ENCODE results near the gene ANKRD23. TPM values are rescaled to one million over a fixed set of nuclear protein-coding genes. Genes with fewer than 3 reads are reported as not detected.

Gene ANKRD23
- total and polyA plus RNA-seq, 12 donors: 0.96 to 40.0 (median 14.5) TPM

- 89 to 94% methylated on average over 16 of the region's 16 CpGs for WGBS, 2 donors
- Histone ChIP-seq H3K36me3 (no peaks in the 10 kb centered on the region), H3K4me1 (peaks cover 0 to 59% (median 44%) of the 10 kb centered on the region in 9 donors), H3K27me3 (peaks cover 0 to 17% (median 0%) of the 10 kb centered on the region in 7 donors), H3K27ac (peak overlapping the region in 2 of 10 donors; percentile 99 to 100), H3K9me3 (no peaks in the 10 kb centered on the region), H3K4me3 (no peak overlapping the region)
- DNase-seq (no peak), ATAC-seq (no peak)
- TF ChIP-seq, protein P1, sequence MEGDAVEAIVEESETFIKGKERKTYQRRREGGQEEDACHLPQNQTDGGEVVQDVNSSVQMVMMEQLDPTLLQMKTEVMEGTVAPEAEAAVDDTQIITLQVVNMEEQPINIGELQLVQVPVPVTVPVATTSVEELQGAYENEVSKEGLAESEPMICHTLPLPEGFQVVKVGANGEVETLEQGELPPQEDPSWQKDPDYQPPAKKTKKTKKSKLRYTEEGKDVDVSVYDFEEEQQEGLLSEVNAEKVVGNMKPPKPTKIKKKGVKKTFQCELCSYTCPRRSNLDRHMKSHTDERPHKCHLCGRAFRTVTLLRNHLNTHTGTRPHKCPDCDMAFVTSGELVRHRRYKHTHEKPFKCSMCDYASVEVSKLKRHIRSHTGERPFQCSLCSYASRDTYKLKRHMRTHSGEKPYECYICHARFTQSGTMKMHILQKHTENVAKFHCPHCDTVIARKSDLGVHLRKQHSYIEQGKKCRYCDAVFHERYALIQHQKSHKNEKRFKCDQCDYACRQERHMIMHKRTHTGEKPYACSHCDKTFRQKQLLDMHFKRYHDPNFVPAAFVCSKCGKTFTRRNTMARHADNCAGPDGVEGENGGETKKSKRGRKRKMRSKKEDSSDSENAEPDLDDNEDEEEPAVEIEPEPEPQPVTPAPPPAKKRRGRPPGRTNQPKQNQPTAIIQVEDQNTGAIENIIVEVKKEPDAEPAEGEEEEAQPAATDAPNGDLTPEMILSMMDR (IDR thresholded peaks at IDR 0.05): no peak
- intact Hi-C loops (cut with DNase I): no loop called here
These were observed 32.6 kb upstream of the ANKRD23 start for GRCh38 chr2:96876269-96877041.

GRCh38 chr2:96875498-96876268 is 31.9 kb upstream of the ANKRD23 start:
- DNase-seq: no peak
- Histone ChIP-seq H3K4me1 (peaks cover 0 to 59% (median 47%) of the 10 kb centered on the region in 9 donors), H3K27me3 (peaks cover 0 to 25% (median 0%) of the 10 kb centered on the region in 7 donors), H3K9me3 (no peaks in the 10 kb centered on the region), H3K27ac (peak overlapping the region in 5 of 10 donors; percentile 39 to 100 (median 98)), H3K36me3 (no peaks in the 10 kb centered on the region), H3K4me3 (no peak overlapping the region)
- intact Hi-C loops (cut with DNase I): loop anchor here in 1 of 10 donors (2.0 kb wide), 1 partner anchor 37 kb away; no protein-coding TSS in a partner anchor
- no peak for ATAC-seq
- WGBS, 2 donors: 81 to 82% methylated on average over 13 to 14 of the region's 14 CpGs
- TF ChIP-seq, protein P1 (IDR thresholded peaks at IDR 0.05): no peak

DNA sequence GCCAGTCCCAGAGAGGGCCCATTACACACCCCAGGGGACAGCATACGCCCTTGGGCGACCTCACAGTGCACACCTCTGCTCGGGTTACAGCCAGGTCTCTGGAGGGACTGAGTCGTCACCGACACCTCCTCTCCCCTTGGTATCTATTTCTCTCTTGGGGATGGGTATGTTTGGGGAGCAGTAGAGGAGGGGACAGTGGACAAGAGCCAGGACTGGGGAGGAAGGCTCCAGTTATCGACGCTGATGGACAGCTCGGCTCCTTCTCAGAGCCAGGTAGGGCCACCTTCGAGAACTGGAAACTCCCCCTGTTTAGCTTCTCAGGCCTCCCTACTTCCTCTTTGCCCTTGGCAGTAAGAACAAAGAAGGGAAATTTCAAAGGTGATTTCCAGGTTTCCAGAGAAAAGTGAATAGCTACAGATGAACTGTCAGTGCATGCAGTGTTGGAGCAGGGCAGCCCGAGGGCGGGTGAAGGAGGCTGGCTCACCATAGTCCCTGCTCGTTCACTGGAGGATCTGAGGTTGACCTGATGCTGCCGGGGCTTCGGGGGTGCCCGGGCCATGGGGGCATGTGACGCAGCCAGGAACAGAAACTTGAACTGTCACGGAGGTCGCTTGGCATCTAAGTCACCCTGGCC is 30.5 kb upstream of the ANKRD23 start:
- peaks cover 0 to 65% (median 52%) of the 10 kb centered on the region in 9 donors for H3K4me1 ChIP-seq
- ATAC-seq (peak in 3 of 8 donors; percentile 5 to 9 (median 7)), DNase-seq (no peak)
- peaks cover 0 to 39% (median 0%) of the 10 kb centered on the region in 7 donors for H3K27me3 ChIP-seq
- TF ChIP-seq, protein P1 (IDR thresholded peaks at IDR 0.05): no peak
- peak overlapping the region; percentile 38 to 100 (median 81) for H3K27ac ChIP-seq
- H3K4me3 ChIP-seq: peak overlapping the region in 2 of 10 donors; percentile 1 to 28
- 50 to 55% methylated on average over 18 of the region's 18 CpGs for WGBS, 2 donors
- intact Hi-C loops (cut with DNase I): loop anchor here in 4 of 10 donors (2.0 to 5.0 kb wide), 4 partner anchors 33 to 78 kb away; no protein-coding TSS in a partner anchor
- no peaks in the 10 kb centered on the region for H3K9me3 ChIP-seq
- no peaks in the 10 kb centered on the region for H3K36me3 ChIP-seq
